A549 (cell line): ENCODE data around the gene TMEM218. TPM values are rescaled to one million over a fixed set of nuclear protein-coding genes. Genes with fewer than 3 reads are reported as not detected.

Experiments used
- ATAC-seq, 2 experiments: fragments of 200-7000 bp in 1 of 2; fragments of >200 bp in 1 of 2; cut with Nextera tagmentation in 1 of 2; cut with Tn5 transposase in 1 of 2; 3 replicates each; pipeline versions ENCODE4 v1.8.0 to v1.9.1; 2018 to 2020; ENCODE audit warnings: mild to moderate bottlenecking in 1 of 2, moderate library complexity in 1 of 2
- CTCF ChIA-PET: fragments of 300-600 bp; sonication (Branson Sonifier 250); formaldehyde crosslinking; extraction: SDS; loops from one replicate; lab custom pipeline; 2021; ENCODE audit warnings: antibody characterized with exemption, inconsistent platforms; lab: Yijun Ruan, JAX
- POLR2A ChIA-PET: fragments of 350-600 bp; formaldehyde crosslinking; extraction: SDS; loops from one replicate; lab custom pipeline; 2021; ENCODE audit warnings: antibody characterized with exemption, inconsistent platforms; lab: Yijun Ruan, JAX
- DNase-seq, 2 experiments: peaks; one replicate each; pipeline versions ENCODE4 v3.0.0 to v3.0.0-alpha.2; 2011 to 2016; ENCODE audit warnings: low read depth in 1 of 2, low spot score in 1 of 2
- FAIRE-seq: peaks from 2 replicates; lab custom pipeline; 2011; peaks lifted over from hg19 to GRCh38; lab: Jason Lieb, UNC
- H3K27ac ChIP-seq, 2 experiments: fragments of >200 bp; sonication (Bioruptor Twin); formaldehyde crosslinking; 3 replicates each; pipeline ENCODE4 v1.5.1; 2016 to 2017
- H3K4me1 ChIP-seq: fragments of >200 bp; sonication (Bioruptor Twin); formaldehyde crosslinking; 3 replicates; pipeline ENCODE4 v1.6.1; 2016
- H3K4me2 ChIP-seq: fragments of >200 bp; sonication (Bioruptor Twin); formaldehyde crosslinking; 3 replicates; pipeline ENCODE4 v1.6.1; 2016
- H3K4me3 ChIP-seq: fragments of >200 bp; sonication (Bioruptor Twin); formaldehyde crosslinking; 3 replicates; pipeline ENCODE4 v1.5.1; 2016
- H3K9me3 ChIP-seq: fragments of >200 bp; sonication (Bioruptor Twin); formaldehyde crosslinking; 3 replicates; pipeline ENCODE4 v1.6.1; 2016
- BHLHE40 ChIP-seq: IDR thresholded peaks from 2 replicates; pipeline ENCODE4 v1.6.1; 2012; ENCODE audit warnings: low read depth, low read length, inconsistent platforms
- CBX2 ChIP-seq: fragments of 200-600 bp; sonication (generic); IDR thresholded peaks from 2 replicates; pipeline ENCODE4 v1.6.1; 2016; ENCODE audit warnings: low read depth, mild to moderate bottlenecking, borderline replicate concordance
- CHD2 ChIP-seq: fragments of 150-350 bp; IDR thresholded peaks from 2 replicates; pipeline ENCODE4 v1.6.1; 2014; ENCODE audit warnings: low read length; ENCODE audit not compliant: partially characterized antibody
- E2F6 ChIP-seq: IDR thresholded peaks from 2 replicates; pipeline ENCODE4 v1.6.1; 2012; ENCODE audit warnings: low read depth, borderline replicate concordance
- ESRRA ChIP-seq: fragments of 150-350 bp; IDR thresholded peaks from 2 replicates; pipeline ENCODE4 v1.6.1; 2014; ENCODE audit warnings: mild to moderate bottlenecking, low read length, borderline replicate concordance
- GATA3 ChIP-seq: IDR thresholded peaks from 2 replicates; pipeline ENCODE4 v1.6.1; 2012; ENCODE audit warnings: borderline replicate concordance
- HDAC2 ChIP-seq: fragments of 200-600 bp; sonication (generic); IDR thresholded peaks from 2 replicates; pipeline ENCODE4 v1.6.1; 2016
- HMGXB4 ChIP-seq: fragments of 250-450 bp; sonication (Bioruptor Pico); IDR thresholded peaks from 2 replicates; pipeline ENCODE4 v1.5.0; 2021; ENCODE audit warnings: mild to moderate bottlenecking, moderate library complexity, borderline replicate concordance
- HOXB13 ChIP-seq: fragments of 250-450 bp; sonication (Bioruptor Pico); IDR thresholded peaks from 2 replicates; pipeline ENCODE4 v1.5.0; 2020; ENCODE audit warnings: low read depth, mild to moderate bottlenecking, moderate library complexity
- POLR2A ChIP-seq: IDR thresholded peaks from 2 replicates; pipeline ENCODE4 v1.6.1; 2012; ENCODE audit warnings: mild to moderate bottlenecking, low read length
- RAD21 ChIP-seq, 2 experiments: fragments of >200 bp in 1 of 2; sonication (Bioruptor Twin) in 1 of 2; formaldehyde crosslinking in 1 of 2; IDR thresholded peaks in 1 of 2; conservative IDR thresholded peaks in 1 of 2; 2 replicates in 1 of 2; 3 replicates in 1 of 2; pipeline ENCODE4 v1.6.1; 2012 to 2018; ENCODE audit warnings: inconsistent platforms in 1 of 2
- RCOR1 ChIP-seq: fragments of 150-350 bp; IDR thresholded peaks from 2 replicates; pipeline ENCODE4 v1.6.1; 2014; ENCODE audit warnings: antibody characterized with exemption, low read length, low read depth
- RNF2 ChIP-seq: fragments of 200-600 bp; sonication (generic); IDR thresholded peaks from 2 replicates; pipeline ENCODE4 v1.6.1; 2016; ENCODE audit warnings: low read depth, mild to moderate bottlenecking, antibody characterized with exemption, moderate library complexity, borderline replicate concordance
- TP53 ChIP-seq: fragments of 250-450 bp; sonication (Bioruptor Pico); IDR thresholded peaks from 2 replicates; pipeline ENCODE4 v1.5.0; 2021; ENCODE audit warnings: mild to moderate bottlenecking, moderate library complexity
- WGBS: methylation state at CpG from one replicate; pipeline ENCODE4 v1.1.6; 2017; ENCODE audit errors: missing lambda C conversion rate; 5-methylcytosine and 5-hydroxymethylcytosine counted together
- polyA plus RNA-seq, 4 experiments: library from polyadenylated mRNA; depleted of rRNA in 3 of 4; stranded (reverse); fragments of >200 nt; fragmentation: RNase III in 1 of 4; extraction: RNeasy Plus Mini Kit Qiagen cat#74134 plus additional on column Dnase treatment in 1 of 4; gene quantifications; 2 replicates in 3 of 4; 3 replicates in 1 of 4; pipeline ENCODE4 v1.2.3, GENCODE V29; 2011 to 2017
- TF ChIP-seq, protein P1 (sequence below): fragments of >200 bp; sonication (Bioruptor Twin); formaldehyde crosslinking; IDR thresholded peaks from 2 replicates; pipeline ENCODE4 v1.6.1; 2016
- TF ChIP-seq, protein P2 (sequence below): fragments of >200 bp; sonication (Bioruptor Twin); formaldehyde crosslinking; IDR thresholded peaks from 3 replicates; pipeline ENCODE4 v1.6.1; 2016
- TF ChIP-seq, protein P3 (sequence below): IDR thresholded peaks from 2 replicates; pipeline ENCODE4 v1.6.1; 2012

TMEM218 gene
- polyA plus RNA-seq, 2 of the 4 experiments (the other 2 are of a cell fraction), result 29.1 to 34.6 TPM

DNA sequence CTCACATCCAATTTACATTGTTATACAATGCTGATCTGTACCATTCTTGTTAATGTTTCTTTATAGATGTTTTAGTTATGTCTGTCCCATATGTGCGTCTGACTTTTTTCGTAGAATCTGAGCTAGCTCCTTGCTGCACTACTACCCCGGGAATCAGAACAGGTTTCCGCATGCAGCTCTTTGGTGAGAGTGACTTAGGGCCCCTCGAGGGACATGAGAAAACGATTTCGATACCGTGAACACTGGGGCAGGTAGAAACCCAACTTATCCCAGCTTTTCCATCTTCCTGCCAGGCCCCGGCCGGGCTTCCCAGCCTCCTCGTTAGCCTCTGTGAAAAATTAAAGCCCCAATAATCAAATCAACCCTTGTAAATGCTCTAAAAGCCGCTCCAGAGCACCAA is 29.8 kb upstream of the TMEM218 start:
- ChIA-PET CTCF (interaction anchor here (1.0 to 4.0 kb wide), 11 partner anchors 14 to 454 kb away, joined by 3 to 26 read pairs (median 4); no protein-coding TSS in a partner anchor), POLR2A (interaction anchor here (0.6 kb wide), 1 partner anchor 19 kb away, joined by 3 read pairs; no protein-coding TSS in a partner anchor)
- no peak overlapping the region for H3K4me3 ChIP-seq
- DNase-seq (no peak), FAIRE-seq (no peak), ATAC-seq (no peak)
- no peaks in the 10 kb centered on the region for H3K4me1 ChIP-seq
- H3K9me3 ChIP-seq, result no peaks in the 10 kb centered on the region
- 56% methylated on average over 12 of the region's 12 CpGs for WGBS
- H3K27ac ChIP-seq, result no peak overlapping the region
- TF ChIP-seq CHD2 (no peak), ESRRA (no peak), RAD21 (conservative IDR thresholded peaks at IDR 0.05 in 1 of 2, IDR thresholded peaks at IDR 0.05 in 1 of 2) (no peak)
- H3K4me2 ChIP-seq, result no peak overlapping the region

- no peak for ATAC-seq
- Histone ChIP-seq H3K9me3 (no peaks in the 10 kb centered on the region), H3K4me2 (no peak overlapping the region), H3K27ac (no peak overlapping the region), H3K4me3 (no peak overlapping the region), H3K4me1 (no peaks in the 10 kb centered on the region)
- no peak for DNase-seq
- TF ChIP-seq, protein P1, sequence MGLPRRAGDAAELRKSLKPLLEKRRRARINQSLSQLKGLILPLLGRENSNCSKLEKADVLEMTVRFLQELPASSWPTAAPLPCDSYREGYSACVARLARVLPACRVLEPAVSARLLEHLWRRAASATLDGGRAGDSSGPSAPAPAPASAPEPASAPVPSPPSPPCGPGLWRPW, result no peak
- TF ChIP-seq HMGXB4 (CRISPR knock-in tag) (no peak), HOXB13 (CRISPR knock-in tag) (no peak), E2F6 (no peak), BHLHE40 (no peak), POLR2A (no peak), GATA3 (no peak)
- TF ChIP-seq, protein P2, sequence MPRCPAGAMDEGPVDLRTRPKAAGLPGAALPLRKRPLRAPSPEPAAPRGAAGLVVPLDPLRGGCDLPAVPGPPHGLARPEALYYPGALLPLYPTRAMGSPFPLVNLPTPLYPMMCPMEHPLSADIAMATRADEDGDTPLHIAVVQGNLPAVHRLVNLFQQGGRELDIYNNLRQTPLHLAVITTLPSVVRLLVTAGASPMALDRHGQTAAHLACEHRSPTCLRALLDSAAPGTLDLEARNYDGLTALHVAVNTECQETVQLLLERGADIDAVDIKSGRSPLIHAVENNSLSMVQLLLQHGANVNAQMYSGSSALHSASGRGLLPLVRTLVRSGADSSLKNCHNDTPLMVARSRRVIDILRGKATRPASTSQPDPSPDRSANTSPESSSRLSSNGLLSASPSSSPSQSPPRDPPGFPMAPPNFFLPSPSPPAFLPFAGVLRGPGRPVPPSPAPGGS, result no peak
- 8% methylated on average over 1 of the region's 8 CpGs for WGBS
- ChIA-PET CTCF (interaction anchor here (1.0 to 4.0 kb wide), 5 partner anchors 13 to 265 kb away, joined by 3 to 26 read pairs (median 17); no protein-coding TSS in a partner anchor), POLR2A (no interaction called here)
- FAIRE-seq, result no peak
These were observed 28.8 kb upstream of the TMEM218 start for GRCh38 chr11:125140233-125140632.

GRCh38 chr11:125139778-125140177 is 28.4 kb upstream of the TMEM218 start:
- TF ChIP-seq RCOR1, result no peak
- TF ChIP-seq TP53 (CRISPR knock-in tag), result no peak
- no peak for TF ChIP-seq RNF2
- TF ChIP-seq HDAC2, result no peak
- TF ChIP-seq, protein P1, result no peak
- TF ChIP-seq CBX2, result no peak
- TF ChIP-seq, protein P3, sequence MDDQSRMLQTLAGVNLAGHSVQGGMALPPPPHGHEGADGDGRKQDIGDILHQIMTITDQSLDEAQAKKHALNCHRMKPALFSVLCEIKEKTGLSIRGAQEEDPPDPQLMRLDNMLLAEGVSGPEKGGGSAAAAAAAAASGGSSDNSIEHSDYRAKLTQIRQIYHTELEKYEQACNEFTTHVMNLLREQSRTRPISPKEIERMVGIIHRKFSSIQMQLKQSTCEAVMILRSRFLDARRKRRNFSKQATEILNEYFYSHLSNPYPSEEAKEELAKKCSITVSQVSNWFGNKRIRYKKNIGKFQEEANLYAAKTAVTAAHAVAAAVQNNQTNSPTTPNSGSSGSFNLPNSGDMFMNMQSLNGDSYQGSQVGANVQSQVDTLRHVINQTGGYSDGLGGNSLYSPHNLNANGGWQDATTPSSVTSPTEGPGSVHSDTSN, result no peak
- TF ChIP-seq, all 56 proteins: peak for 0
- ATAC-seq (no peak), DNase-seq (no peak), FAIRE-seq (no peak)
- POLR2A ChIA-PET, result no interaction called here
- Histone ChIP-seq H3K4me2 (no peak overlapping the region), H3K27ac (no peak overlapping the region), H3K4me3 (no peak overlapping the region), H3K4me1 (no peaks in the 10 kb centered on the region), H3K9me3 (no peaks in the 10 kb centered on the region)
- 35% methylated on average over 3 of the region's 3 CpGs for WGBS
- CTCF ChIA-PET, result interaction anchor here (3.7 to 4.0 kb wide), 2 partner anchors 12 to 49 kb away, joined by 17 to 26 read pairs; no protein-coding TSS in a partner anchor
